HG02763 (cell line): Measurements from ENCODE around the gene CYB5R3.
A peak's percentile ranks its signal among the peaks of the same experiment; 100 is the strongest.
"Not testable (repeated sequence)": the region's sequence is repeated elsewhere in the genome, so short reads cannot be mapped to it uniquely, and the experiment has no call there.

ENCODE experiments used
- ATAC-seq: cut with Tn5 transposase; IDR thresholded peaks from one replicate; pipeline ENCODE4 v1.9.1; 2021; ENCODE audit warnings: mild to moderate bottlenecking, moderate library complexity; ENCODE audit not compliant: unreplicated experiment

The CYB5R3 gene

GRCh38 chr22:42608136-42608822, 40.9 kb downstream of the CYB5R3 start:
- ATAC-seq: no peak

GRCh38 chr22:42607641-42608040, 41.6 kb downstream of the CYB5R3 start:
- not testable (repeated sequence) for ATAC-seq

GRCh38 chr22:42604403-42604802, 44.8 kb downstream of the CYB5R3 start:
- ATAC-seq: no peak

GRCh38 chr22:42603427-42603826, 45.8 kb downstream of the CYB5R3 start:
- ATAC-seq: no peak

- no peak for ATAC-seq
Measured at GRCh38 chr22:42602470-42602869, 46.7 kb downstream of the CYB5R3 start.

- no peak for ATAC-seq
Measured at GRCh38 chr22:42601879-42602465, 47.2 kb downstream of the CYB5R3 start.

GRCh38 chr22:42596863-42597530, 52.2 kb downstream of the CYB5R3 start:
- no peak for ATAC-seq

- no peak for ATAC-seq
Measured at GRCh38 chr22:42596336-42596735, 52.9 kb downstream of the CYB5R3 start.

- no peak for ATAC-seq
Measured at GRCh38 chr22:42595434-42595833, 53.8 kb downstream of the CYB5R3 start.

GRCh38 chr22:42591987-42592386, 57.2 kb downstream of the CYB5R3 start:
- no peak for ATAC-seq

GRCh38 chr22:42587588-42588175, 61.5 kb downstream of the CYB5R3 start:
- ATAC-seq: no peak

GRCh38 chr22:42586381-42586780, 62.8 kb downstream of the CYB5R3 start:
- no peak for ATAC-seq

- no peak for ATAC-seq
Measured at GRCh38 chr22:42585096-42585495, 64.1 kb downstream of the CYB5R3 start.

- no peak for ATAC-seq
Measured at GRCh38 chr22:42584364-42584940, 64.7 kb downstream of the CYB5R3 start.

- no peak for ATAC-seq
Measured at GRCh38 chr22:42582987-42583386, 66.2 kb downstream of the CYB5R3 start.

GRCh38 chr22:42581762-42582716, 67.2 kb downstream of the CYB5R3 start:
- ATAC-seq: peak; percentile 64

- ATAC-seq: not testable (repeated sequence)
Measured at GRCh38 chr22:42581194-42581761, 67.9 kb downstream of the CYB5R3 start.

GRCh38 chr22:42580040-42580439, 69.2 kb downstream of the CYB5R3 start:
- ATAC-seq: not testable (repeated sequence)

- no peak for ATAC-seq
Measured at GRCh38 chr22:42577623-42578240, 71.5 kb downstream of the CYB5R3 start.
